Mucosa of descending colon (tissue), 3 donors: Measurements from ENCODE around the gene OR7C1. TPM values are rescaled to one million over a fixed set of nuclear protein-coding genes. Genes with fewer than 3 reads are reported as not detected.
A peak's percentile ranks its signal among the peaks of the same experiment; 100 is the strongest.

ENCODE experiments used
- ATAC-seq: fragments of 200-7000 bp; cut with Tn5 transposase; one replicate; pipeline ENCODE4 v1.9.1; 2020; ENCODE audit warnings: mild to moderate bottlenecking, moderate library complexity
- DNase-seq, 3 donors: peaks; one replicate each; pipeline ENCODE4 v3.0.0-alpha.2; 2020
- H3K36me3 ChIP-seq: fragments of 200-600 bp; one replicate; pipeline ENCODE4 v1.8.0; 2021; ENCODE audit warnings: low read depth, mild to moderate bottlenecking
- H3K4me1 ChIP-seq: fragments of 200-600 bp; one replicate; pipeline ENCODE4 v1.8.0; 2021; ENCODE audit warnings: low read depth, mild to moderate bottlenecking
- H3K4me3 ChIP-seq: fragments of 200-600 bp; one replicate; pipeline ENCODE4 v1.8.0; 2021; ENCODE audit warnings: mild to moderate bottlenecking
- H3K9me3 ChIP-seq: fragments of 200-600 bp; one replicate; pipeline ENCODE4 v1.8.0; 2021; ENCODE audit warnings: mild to moderate bottlenecking
- intact Hi-C, 2 donors: fragments of 100-400 bp; cut with DNase I in 1 of 2; cut with micrococcal nuclease in 1 of 2; formaldehyde crosslinking; loops; one replicate each; pipeline versions ENCODE4 v1.11.0 to v1.11.1; 2022; cut with DNase I, micrococcal nuclease
- total RNA-seq, 3 donors: library from RNA; stranded (reverse); fragmentation: NEBNext Ultra II Directional in 2 of 3; extraction: Animal tissue kit (Norgen Biotek cat#: 25700) in 2 of 3; gene quantifications; one replicate each; pipeline versions ENCODE4 v1.2.1 to v1.2.4, GENCODE V29; 2021 to 2023
- TF ChIP-seq, protein P1 (sequence below): fragments of 200-600 bp; IDR thresholded peaks from one replicate; pipeline ENCODE4 v1.8.0; 2022; ENCODE audit warnings: antibody characterized with exemption, mild to moderate bottlenecking
- donor health status: DM: no; HTN: no; CAD: no; lungs with moderate emphysema.
- donor health status: DM: no; HTN: no; CAD: no.
- donor health status: DM: no; HTN: yes; CAD: no.

OR7C1 gene
- total RNA-seq, 3 donors from 2014 or later = not detected

DNA sequence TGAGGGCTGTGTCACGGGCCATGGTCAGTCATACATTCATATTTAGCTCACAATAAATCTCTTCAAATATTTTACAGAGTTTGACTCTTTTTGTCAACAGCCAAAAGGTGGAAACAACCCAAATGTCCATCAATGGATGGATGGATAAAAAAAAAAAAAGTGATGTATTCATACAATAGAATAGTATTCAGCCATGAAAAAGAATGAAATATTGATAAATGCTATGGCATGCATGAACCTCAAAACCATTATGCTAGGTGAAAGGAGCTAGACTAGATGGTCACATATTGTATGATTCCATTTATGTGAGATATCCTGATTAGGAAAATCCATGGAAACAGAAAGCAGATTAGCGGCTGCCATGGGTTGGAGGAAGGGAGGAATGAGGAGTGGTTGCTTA is 72.9 kb downstream of the OR7C1 start:
- no peaks in the 10 kb centered on the region for H3K9me3 ChIP-seq
- no peak overlapping the region for H3K4me3 ChIP-seq
- TF ChIP-seq, protein P1, sequence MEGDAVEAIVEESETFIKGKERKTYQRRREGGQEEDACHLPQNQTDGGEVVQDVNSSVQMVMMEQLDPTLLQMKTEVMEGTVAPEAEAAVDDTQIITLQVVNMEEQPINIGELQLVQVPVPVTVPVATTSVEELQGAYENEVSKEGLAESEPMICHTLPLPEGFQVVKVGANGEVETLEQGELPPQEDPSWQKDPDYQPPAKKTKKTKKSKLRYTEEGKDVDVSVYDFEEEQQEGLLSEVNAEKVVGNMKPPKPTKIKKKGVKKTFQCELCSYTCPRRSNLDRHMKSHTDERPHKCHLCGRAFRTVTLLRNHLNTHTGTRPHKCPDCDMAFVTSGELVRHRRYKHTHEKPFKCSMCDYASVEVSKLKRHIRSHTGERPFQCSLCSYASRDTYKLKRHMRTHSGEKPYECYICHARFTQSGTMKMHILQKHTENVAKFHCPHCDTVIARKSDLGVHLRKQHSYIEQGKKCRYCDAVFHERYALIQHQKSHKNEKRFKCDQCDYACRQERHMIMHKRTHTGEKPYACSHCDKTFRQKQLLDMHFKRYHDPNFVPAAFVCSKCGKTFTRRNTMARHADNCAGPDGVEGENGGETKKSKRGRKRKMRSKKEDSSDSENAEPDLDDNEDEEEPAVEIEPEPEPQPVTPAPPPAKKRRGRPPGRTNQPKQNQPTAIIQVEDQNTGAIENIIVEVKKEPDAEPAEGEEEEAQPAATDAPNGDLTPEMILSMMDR = no peak
- intact Hi-C loops = no loop called here
- H3K4me1 ChIP-seq = no peaks in the 10 kb centered on the region
- ATAC-seq (no peak), DNase-seq (no peak)
- no peaks in the 10 kb centered on the region for H3K36me3 ChIP-seq

DNA sequence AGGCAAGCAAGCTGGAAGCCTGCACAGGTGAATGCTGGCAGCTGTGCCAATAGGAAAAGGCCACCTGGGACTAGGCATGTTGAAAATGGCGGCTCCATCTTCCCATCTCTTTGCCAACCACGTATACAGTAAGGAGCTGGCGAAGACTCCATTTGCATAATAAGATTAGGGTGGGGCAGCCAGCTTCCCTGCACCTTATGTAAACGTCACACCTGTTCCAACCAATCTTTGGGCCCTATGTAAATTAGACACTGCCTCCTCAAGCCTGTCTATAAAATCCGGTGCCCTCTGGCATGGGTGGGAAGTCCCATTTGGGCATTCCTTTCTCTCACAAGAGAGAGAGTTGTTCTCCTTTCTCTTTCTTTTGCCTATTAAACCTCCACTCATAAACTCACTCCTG is 73.4 kb downstream of the OR7C1 start:
- H3K4me1 ChIP-seq = no peaks in the 10 kb centered on the region
- intact Hi-C loops = no loop called here

DNA sequence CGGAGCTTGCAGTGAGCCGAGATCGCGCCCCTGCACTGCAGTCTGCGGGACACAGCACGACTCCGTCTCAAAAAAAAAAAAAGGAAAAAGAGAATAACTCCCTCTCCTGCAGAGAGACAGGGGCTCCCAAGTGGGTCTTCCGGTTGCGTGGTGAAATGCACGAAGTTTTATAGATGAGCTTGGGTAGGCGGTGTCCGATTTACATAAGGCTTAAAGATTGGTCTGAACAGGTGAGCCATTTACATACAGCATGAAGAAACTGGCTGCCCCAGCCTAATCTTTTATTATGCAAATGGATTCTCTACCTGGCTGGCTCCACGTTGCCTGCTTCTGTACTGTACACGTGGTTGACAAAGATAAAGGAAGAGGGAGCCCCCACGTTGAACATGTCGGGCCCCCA is 76.2 kb downstream of the OR7C1 start:
- peak; percentile 84 for ATAC-seq
- Histone ChIP-seq H3K4me1 (no peaks in the 10 kb centered on the region), H3K9me3 (no peaks in the 10 kb centered on the region), H3K4me3 (no peak overlapping the region), H3K36me3 (no peaks in the 10 kb centered on the region)
- peak in 1 of 3 donors; percentile 6 for DNase-seq
- TF ChIP-seq, protein P1 = no peak
- intact Hi-C loops = no loop called here

More for the DNA sequence above, 73.4 kb downstream of the OR7C1 start:
- H3K4me3 ChIP-seq = no peak overlapping the region
- H3K36me3 ChIP-seq = no peaks in the 10 kb centered on the region
- no peak for ATAC-seq
- H3K9me3 ChIP-seq = no peaks in the 10 kb centered on the region
- no peak for DNase-seq
- TF ChIP-seq, protein P1 = no peak

DNA sequence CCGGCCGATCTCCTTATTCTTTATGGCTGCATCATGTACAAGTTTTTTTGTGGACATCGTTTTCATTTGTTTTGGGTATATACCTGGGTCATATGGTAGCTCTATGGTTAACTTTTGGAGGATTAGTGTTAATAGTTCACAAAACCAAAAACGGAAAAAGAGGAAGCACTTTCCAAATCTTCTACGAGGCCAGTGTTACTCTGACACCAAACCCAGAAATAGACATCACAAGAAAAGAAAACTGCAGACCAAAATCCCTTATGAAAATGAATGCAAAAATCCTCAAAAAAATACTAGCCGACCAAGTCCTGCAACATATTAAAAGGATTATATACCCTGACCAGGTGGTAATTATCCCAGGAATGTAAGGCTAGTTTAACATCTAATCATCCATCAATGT is 86.4 kb downstream of the OR7C1 start:
- ATAC-seq (no peak), DNase-seq (no peak)
- Histone ChIP-seq H3K36me3 (no peaks in the 10 kb centered on the region), H3K4me1 (no peaks in the 10 kb centered on the region), H3K4me3 (no peak overlapping the region), H3K9me3 (no peaks in the 10 kb centered on the region)
- TF ChIP-seq, protein P1 = no peak
- intact Hi-C loops = no loop called here

Other genes starting within 250 kb of the OR7C1 start
- under 1 TPM in 1 of 3 donors, not detected in 2; 0.24 TPM for gene ADGRE3, start 160.3 kb downstream of the OR7C1 start, total RNA-seq
- 10 to 100 TPM in 2 of 3 donors, 1 to 10 TPM in 1; 8.7 to 25.9 (median 10.7) TPM for gene ZNF333, start 145.1 kb downstream of the OR7C1 start, total RNA-seq
- 1 to 10 TPM; 1.1 to 4.2 (median 1.9) TPM for gene ADGRE2, start 56.6 kb downstream of the OR7C1 start, total RNA-seq
- not detected for gene OR7A5, start within 50 bp of the OR7C1 start, total RNA-seq
- gene OR7A10, start 13.7 kb upstream of the OR7C1 start, total RNA-seq = not detected
- not detected for gene OR7A17, start 50.9 kb upstream of the OR7C1 start, total RNA-seq
- not detected for gene OR7C2, start 106.3 kb upstream of the OR7C1 start, total RNA-seq
- gene SLC1A6, start 144.7 kb upstream of the OR7C1 start, total RNA-seq = not detected
- gene CASP14, start 214.3 kb upstream of the OR7C1 start, total RNA-seq = not detected
- gene OR1I1, start 247.0 kb upstream of the OR7C1 start, total RNA-seq = not detected